GM21825 (cell line): Measurements from ENCODE around the gene KLHL28.

Source experiments
- ATAC-seq: cut with Tn5 transposase; IDR thresholded peaks from one replicate; pipeline ENCODE4 v1.9.1; 2021; ENCODE audit warnings: mild to moderate bottlenecking, moderate library complexity; ENCODE audit not compliant: unreplicated experiment

KLHL28 gene

DNA sequence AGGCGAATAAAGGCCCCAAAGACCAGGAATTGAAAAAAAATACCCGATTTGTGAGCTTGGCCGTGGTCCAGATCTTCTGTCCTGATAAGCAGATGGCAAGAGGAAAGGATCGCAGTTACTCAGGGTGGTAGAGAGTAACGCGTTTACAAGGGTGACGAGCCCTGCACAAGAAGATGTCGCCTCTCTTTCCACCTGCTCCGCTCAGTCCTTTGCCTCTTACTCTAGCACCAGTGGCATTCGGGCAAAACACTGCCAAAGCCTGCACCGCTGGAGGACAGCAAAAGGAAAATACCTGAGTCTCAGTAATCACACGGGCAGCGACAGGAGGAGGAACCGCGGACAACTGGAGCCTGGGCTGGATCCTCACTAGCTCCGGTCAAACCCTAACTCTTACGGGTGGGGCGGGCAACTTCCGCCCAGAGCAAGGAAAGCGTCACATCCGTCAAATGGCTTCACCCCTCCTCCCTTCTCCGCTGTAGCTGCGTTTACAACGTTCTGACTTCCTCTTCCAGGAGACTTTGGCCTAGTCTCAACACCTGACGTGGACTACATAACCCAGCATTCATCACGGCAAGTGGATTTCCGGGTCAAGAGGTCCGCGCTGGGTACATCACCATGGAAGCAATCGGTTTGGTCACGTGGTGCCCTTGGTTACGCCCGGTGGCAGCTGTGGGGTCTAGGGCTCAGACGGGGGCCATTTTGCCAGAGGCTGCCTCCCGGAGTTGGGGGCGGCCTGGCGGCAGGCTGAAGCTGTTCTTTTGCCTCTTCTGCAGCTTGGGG lies at the start of gene KLHL28, which contains the start of gene TOGARAM1:
TSS of gene KLHL28 (minus strand) at position 394 of the 780 bp plus-strand sequence. CDS start 16,019 bp downstream, outside the sequence.
TSS of gene TOGARAM1 (plus strand) at position 637 of the 780 bp plus-strand sequence. CDS start 232 bp downstream, outside the sequence.
- peak; percentile 92 for ATAC-seq

GRCh38 chr14:45003924-45004323 lies 42.2 kb upstream of the KLHL28 start:
- no peak for ATAC-seq

- ATAC-seq, result no peak
Observed at GRCh38 chr14:44995770-44996294, 34.1 kb upstream of the KLHL28 start.

DNA sequence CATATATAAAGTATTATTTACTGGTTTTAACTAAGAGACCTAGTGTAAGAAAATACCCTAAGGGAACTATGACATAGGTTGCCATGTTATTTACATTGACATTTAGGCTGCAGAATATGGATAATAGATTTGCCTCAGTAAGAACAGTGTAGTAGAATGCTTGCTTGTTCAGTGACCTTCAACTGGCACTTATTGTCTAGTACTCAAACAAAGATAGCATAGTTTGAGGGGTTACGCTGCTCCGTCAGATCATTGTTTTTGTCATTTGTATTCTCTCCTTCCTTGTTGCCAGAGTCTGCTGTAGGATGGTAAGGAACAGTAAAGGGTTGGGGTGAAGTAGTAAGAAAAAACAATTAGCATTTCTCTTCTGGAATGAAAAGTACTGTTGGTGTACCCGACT lies 33.4 kb upstream of the KLHL28 start:
- ATAC-seq, result no peak

DNA sequence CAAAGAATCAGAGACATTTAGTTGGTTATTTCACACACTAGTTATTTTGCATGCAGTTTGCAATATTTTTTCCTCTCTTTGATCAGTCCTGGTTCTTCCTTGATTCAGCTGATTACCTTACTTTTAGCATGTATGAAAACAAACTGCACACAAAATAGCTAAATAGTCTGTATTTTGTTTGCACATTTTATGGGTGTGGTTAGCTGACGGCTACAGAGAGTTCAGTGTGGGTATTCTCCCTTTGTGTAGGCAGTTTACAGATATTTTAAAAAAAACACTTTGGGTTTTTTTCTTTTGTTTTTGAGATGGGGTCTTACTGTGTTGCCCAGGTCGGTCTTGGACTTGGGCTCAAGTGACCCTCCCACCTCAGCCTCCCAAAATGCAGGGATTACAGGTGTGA lies 28.8 kb upstream of the KLHL28 start:
- ATAC-seq, result no peak

- ATAC-seq, result no peak
Observed at GRCh38 chr14:44989497-44990440, 28.0 kb upstream of the KLHL28 start.

DNA sequence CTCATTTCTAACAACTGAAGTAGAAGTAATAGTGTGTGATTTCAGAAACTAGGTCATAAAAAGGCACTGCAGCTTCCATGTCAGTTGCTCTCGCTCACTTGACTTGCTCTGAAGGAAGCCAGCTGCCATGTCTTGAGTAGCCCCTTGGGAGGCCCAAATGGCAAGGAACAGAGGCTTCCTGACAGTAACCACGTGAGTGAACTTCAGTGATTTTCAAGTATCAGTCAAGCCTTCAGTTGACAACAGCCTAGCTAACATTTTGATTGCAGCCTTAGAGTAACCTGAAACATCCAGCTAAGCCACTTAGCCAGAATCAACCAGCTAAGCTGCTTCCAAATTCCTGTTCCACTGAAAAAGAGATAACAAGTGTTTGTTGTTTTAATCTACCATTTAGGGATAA lies 26.9 kb upstream of the KLHL28 start:
- no peak for ATAC-seq

DNA sequence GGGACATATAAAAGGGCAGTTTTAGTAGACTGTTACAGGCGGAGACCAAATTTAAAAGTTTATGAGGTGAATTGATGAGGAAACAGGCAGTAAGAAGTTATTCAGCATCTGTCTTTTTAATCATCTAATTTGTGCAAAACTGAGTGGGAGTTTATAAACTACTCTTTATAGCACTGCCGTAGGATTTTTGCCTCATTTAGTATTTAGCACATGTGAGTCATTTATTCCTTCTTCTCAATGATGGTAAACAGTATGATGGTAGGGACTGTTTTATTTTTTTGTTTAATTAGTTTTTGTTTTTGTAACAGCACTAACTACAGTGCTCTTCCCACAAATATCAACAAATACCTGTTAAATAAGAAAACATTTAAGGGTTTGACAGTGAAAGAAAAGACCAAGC lies 20.8 kb upstream of the KLHL28 start:
- no peak for ATAC-seq

- no peak for ATAC-seq
Observed at GRCh38 chr14:44981198-44981597, 19.5 kb upstream of the KLHL28 start.

DNA sequence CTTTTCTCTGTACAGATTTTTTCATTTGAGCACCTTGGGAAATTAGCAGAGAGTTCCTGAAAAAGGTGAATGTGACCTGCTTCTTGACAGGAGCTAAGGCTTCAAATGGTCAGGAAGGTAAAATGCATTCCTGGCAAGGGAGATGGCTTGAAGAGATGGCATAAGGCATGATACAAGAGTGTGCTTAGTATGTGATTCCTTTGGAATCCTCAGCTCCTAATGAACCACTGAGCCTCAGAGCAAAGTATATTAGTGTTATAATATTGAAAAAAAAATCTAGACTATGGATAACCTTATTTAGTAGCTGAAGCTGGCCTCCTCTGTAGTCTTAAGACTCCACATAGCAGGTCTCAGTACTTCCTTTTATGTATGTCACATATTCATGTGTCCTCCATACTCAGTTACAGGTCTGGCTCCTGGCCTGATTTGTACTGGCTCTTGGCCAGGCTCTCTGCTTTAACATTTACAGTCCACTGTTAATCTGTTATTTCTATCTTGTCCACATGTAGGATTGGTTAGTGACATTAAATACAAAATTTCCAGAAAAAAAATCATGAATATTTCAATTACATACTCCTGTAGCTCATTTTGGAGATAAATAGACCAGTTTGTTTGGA lies 18.1 kb upstream of the KLHL28 start:
- ATAC-seq, result no peak

DNA sequence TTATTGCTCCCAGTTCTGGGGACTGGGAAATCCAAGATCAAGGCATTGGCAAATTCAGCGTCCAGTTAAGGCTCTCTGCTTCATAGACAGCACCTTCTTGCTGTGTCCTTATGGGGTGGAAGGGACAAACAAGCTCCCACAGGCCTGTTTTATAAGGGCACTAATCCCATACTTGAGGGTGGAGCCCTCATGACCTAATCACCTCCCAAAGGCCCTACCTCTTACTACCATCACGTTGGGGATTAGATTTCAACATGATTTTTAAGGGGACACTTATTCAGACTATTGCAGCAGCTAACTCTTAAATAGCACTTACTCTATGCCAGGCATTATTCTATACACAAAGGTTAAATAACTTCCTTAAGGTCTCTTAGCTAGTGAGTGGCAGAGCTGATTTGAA lies 17.5 kb upstream of the KLHL28 start:
- ATAC-seq, result no peak

- ATAC-seq, result no peak
Observed at GRCh38 chr14:44971459-44971858, 9.7 kb upstream of the KLHL28 start.

DNA sequence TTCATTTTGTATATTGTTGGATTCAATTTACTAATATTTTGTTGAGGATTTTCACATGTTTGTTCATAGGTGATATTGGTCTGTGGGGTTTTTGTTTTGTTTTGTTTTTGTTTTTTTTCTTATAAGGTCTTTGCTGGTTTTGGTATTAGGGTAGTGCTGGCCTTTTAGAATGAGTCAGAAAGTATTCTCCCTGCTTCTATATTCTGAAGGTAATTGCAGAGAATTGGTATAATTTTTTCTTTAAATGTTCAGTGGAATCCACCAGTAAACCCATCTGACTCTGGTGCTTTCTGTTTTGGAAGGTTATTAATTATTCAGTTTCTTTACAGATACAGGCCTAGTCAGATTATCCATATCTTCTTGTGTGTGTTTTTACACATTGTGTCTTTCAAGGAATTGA lies 9.2 kb upstream of the KLHL28 start:
- no peak for ATAC-seq

DNA sequence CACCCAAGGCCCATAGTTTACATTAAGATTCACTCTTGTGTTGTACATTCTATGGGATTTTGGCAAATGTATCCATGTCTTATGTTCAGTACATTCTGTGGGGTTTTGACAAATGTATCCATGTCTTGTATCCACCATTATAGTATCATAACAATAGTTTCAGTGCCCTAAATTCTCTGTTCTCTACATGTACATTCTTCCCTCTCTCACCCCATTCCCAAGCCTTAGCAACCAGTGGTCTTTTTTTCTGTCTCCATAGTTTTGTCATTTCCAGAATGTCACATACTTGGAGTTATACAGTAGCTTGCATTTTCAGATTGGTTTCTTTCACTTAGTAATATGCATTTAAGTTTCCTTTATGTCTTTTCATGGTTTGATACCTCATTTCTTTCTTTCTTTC lies 7.0 kb upstream of the KLHL28 start:
- ATAC-seq, result no peak

DNA sequence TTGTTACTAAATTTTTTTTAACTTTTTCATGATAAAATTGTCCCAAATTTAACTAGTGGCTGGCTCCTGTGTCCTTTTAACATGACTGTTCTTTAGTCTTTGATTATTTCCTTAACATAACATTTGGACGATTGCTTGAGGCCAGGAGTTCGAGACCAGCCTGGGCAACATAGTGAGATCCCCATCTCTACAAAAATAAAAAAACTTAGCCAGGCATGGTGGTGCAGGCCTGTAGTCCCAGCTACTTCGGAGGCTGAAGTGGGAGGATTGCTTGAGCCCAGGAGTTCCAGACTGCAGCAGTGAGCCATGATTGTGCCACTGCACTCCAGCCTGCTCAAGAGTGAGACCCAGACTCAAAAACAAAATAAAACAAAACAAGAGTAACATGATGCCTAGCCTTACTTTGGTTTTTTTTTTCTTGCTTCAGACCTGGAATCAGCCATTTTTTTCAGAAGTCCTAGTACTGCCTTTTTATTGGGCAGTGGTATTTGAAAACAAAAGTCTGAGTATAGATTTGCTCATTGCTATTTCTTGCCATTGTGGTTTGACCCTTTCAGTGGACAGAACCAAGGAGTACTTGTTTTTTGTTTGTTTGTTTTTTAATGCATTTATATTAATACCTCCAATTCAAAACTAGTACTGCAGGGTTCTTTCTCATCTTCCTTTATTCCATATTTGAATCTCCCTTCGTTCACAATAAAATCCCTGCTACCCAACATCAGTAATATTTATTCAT lies 5.0 kb upstream of the KLHL28 start:
- ATAC-seq, result no peak

- no peak for ATAC-seq
Observed at GRCh38 chr14:44963775-44964380, 2.1 kb upstream of the KLHL28 start.

- ATAC-seq, result no peak
Observed at GRCh38 chr14:44963044-44963528, 1.3 kb upstream of the KLHL28 start.

DNA sequence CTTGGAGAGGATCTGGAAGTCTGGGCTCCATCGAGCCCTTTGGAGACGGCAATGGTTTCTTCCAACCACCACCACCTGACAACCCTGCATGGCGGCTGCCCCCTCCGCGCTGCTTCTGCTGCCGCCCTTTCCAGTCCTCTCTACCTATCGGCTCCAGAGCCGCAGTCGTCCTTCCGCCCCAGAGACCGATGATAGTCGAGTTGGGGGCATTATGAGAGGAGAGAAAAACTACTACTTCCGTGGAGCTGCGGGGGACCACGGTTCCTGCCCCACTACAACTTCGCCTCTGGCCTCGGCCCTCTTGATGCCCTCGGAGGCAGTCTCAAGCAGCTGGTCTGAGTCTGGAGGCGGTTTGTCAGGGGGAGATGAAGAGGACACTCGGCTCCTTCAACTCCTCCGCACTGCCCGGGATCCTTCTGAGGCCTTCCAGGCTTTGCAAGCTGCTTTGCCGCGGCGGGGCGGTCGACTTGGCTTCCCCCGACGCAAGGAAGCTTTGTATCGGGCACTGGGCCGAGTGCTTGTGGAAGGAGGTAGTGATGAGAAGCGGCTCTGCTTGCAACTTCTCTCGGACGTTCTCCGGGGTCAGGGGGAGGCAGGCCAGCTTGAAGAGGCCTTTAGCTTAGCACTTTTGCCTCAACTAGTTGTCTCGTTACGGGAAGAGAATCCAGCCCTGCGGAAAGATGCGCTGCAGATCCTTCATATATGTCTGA lies 742 bp upstream of the KLHL28 start:
- ATAC-seq, result peak; percentile 31

DNA sequence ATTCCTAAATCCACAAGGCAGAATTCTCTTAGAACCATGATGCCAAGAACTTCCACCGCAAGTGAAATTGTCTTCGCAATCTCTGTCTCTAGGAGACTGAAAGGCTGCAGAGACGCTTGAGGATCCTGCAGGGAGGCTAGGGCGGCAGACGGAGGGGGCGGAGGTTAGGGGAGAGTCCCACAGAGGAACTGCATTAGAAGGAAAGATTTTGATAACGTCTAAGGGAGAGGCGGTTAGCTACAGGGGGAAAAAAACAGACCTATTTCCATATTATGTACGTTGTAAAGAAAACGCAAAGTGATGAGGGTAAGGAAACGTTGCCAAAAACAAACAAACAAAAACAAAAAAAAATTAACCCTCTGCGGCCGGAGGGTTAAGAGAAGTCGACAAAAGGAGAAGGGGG lies 595 bp downstream of the KLHL28 start:
- ATAC-seq, result peak; percentile 25
